DOHH2 (cell line): ENCODE data around the gene TSC2.
A peak's percentile ranks its signal among the peaks of the same experiment; 100 is the strongest.

Experiments
- H3F3A ChIP-seq: fragments of 200-600 bp; sonication (generic), shearing (Covaris generic); 2 replicates; pipeline ENCODE4 v1.6.0; 2016; ENCODE audit warnings: antibody characterized with exemption, mild to moderate bottlenecking; ENCODE audit not compliant: control insufficient read depth, insufficient read depth
- H3K27ac ChIP-seq: fragments of 200-600 bp; sonication (generic); 2 replicates; pipeline ENCODE4 v1.5.1; 2014; ENCODE audit warnings: low read depth, mild to moderate bottlenecking, low read length, moderate library complexity
- H3K27me3 ChIP-seq: fragments of 200-600 bp; sonication (generic); 2 replicates; pipeline ENCODE4 v1.6.1; 2014; ENCODE audit warnings: mild to moderate bottlenecking, low read length, mixed read lengths; ENCODE audit not compliant: control insufficient read depth
- H3K36me3 ChIP-seq: fragments of 200-600 bp; sonication (generic); 2 replicates; pipeline ENCODE4 v1.6.1; 2014; ENCODE audit warnings: mild to moderate bottlenecking, low read length, moderate library complexity, mixed read lengths; ENCODE audit not compliant: control insufficient read depth
- H3K4me1 ChIP-seq: fragments of 200-600 bp; sonication (generic); 2 replicates; pipeline ENCODE4 v1.6.1; 2014; ENCODE audit warnings: mild to moderate bottlenecking, low read length, mixed read lengths; ENCODE audit not compliant: control insufficient read depth
- H3K4me2 ChIP-seq: fragments of 200-600 bp; sonication (generic); 2 replicates; pipeline ENCODE4 v1.6.0; 2014; ENCODE audit warnings: mild to moderate bottlenecking, low read length, moderate library complexity
- H3K4me3 ChIP-seq: fragments of 200-600 bp; sonication (generic); 2 replicates; pipeline ENCODE4 v1.5.1; 2014; ENCODE audit warnings: mild to moderate bottlenecking, low read length, mixed read lengths
- H3K79me2 ChIP-seq: fragments of 200-600 bp; sonication (generic); 2 replicates; pipeline ENCODE4 v1.6.1; 2014; ENCODE audit warnings: mild to moderate bottlenecking, low read length, mixed read lengths; ENCODE audit not compliant: control insufficient read depth
- H3K9me2 ChIP-seq: fragments of 200-600 bp; sonication (generic); replicated peaks from 2 replicates; pipeline ENCODE4 v1.6.1; 2014; ENCODE audit warnings: mild to moderate bottlenecking, low read length, mixed read lengths; ENCODE audit not compliant: control insufficient read depth
- H3K9me3 ChIP-seq: fragments of 200-600 bp; sonication (generic); 2 replicates; pipeline ENCODE4 v1.6.1; 2014; ENCODE audit warnings: antibody characterized with exemption, low read length, mixed read lengths; ENCODE audit not compliant: control insufficient read depth, insufficient read depth
- H4K20me1 ChIP-seq: fragments of 200-600 bp; sonication (generic); 2 replicates; pipeline ENCODE4 v1.6.0; 2014; ENCODE audit warnings: low read depth, mild to moderate bottlenecking, antibody characterized with exemption, low read length, moderate library complexity; ENCODE audit not compliant: control insufficient read depth, insufficient read depth
- CTCF ChIP-seq: fragments of 200-600 bp; sonication (generic); IDR thresholded peaks from one replicate; pipeline ENCODE4 v1.5.1; 2014; ENCODE audit warnings: antibody characterized with exemption, mild to moderate bottlenecking, low read depth, low read length; ENCODE audit not compliant: poor library complexity, severe bottlenecking
- EZH2phosphoT487 ChIP-seq: fragments of 200-600 bp; sonication (generic); IDR thresholded peaks from 2 replicates; pipeline ENCODE4 v1.6.1; 2017; ENCODE audit warnings: borderline replicate concordance, mild to moderate bottlenecking, antibody characterized with exemption, low read length, moderate library complexity, mixed read lengths

The TSC2 gene

GRCh38 chr16:2047330-2048115, at the start of gene TSC2, which contains the start of gene NTHL1:
TSS of gene TSC2 (plus strand) at chr16:2047985. CDS start at chr16:2048616, 631 bp downstream.
TSS of gene NTHL1 (minus strand) at chr16:2047834. CDS start at chr16:2047823, 11 bp downstream.
- H3K4me2 ChIP-seq: peak within 1 kb of the TSS; percentile 100
- TF ChIP-seq EZH2phosphoT487 (no peak), CTCF (no peak)
- H3K9me3 ChIP-seq: no peaks in the 10 kb centered on the region
- no peaks in the 10 kb centered on the region for H3K9me2 ChIP-seq
- no peaks in the 10 kb centered on the region for H4K20me1 ChIP-seq
- H3K36me3 ChIP-seq: peaks cover 15% of the 10 kb centered on the region
- H3K27ac ChIP-seq: no peak within 1 kb of the TSS
- H3F3A ChIP-seq: no peaks in the 10 kb centered on the region
- H3K27me3 ChIP-seq: no peaks in the 10 kb centered on the region
- H3K79me2 ChIP-seq: peaks cover 28% of the 10 kb centered on the region
- H3K4me3 ChIP-seq: peak within 1 kb of the TSS; percentile 96
- H3K4me1 ChIP-seq: peaks cover 30% of the 10 kb centered on the region

- no peak overlapping the region for H3K4me2 ChIP-seq
- no peak for TF ChIP-seq CTCF
- TF ChIP-seq EZH2phosphoT487: no peak
- H3F3A ChIP-seq: peaks cover 24% of the 10 kb centered on the region
- H3K27ac ChIP-seq: no peak overlapping the region
- no peaks in the 10 kb centered on the region for H3K9me2 ChIP-seq
- peaks cover 75% of the 10 kb centered on the region for H3K36me3 ChIP-seq
- peaks cover 20% of the 10 kb centered on the region for H3K79me2 ChIP-seq
- H4K20me1 ChIP-seq: peaks cover 7% of the 10 kb centered on the region
- H3K4me1 ChIP-seq: peaks cover 10% of the 10 kb centered on the region
- no peaks in the 10 kb centered on the region for H3K9me3 ChIP-seq
- H3K4me3 ChIP-seq: no peak overlapping the region
- no peaks in the 10 kb centered on the region for H3K27me3 ChIP-seq
These were observed 49.4 kb upstream of the TSC2 start for GRCh38 chr16:1998360-1998835.

- Histone ChIP-seq H3K4me2 (no peak overlapping the region), H3K27ac (no peak overlapping the region), H3F3A (peaks cover 17% of the 10 kb centered on the region), H3K27me3 (no peaks in the 10 kb centered on the region), H4K20me1 (peaks cover 10% of the 10 kb centered on the region), H3K4me3 (no peak overlapping the region), H3K79me2 (peaks cover 27% of the 10 kb centered on the region), H3K36me3 (peaks cover 80% of the 10 kb centered on the region), H3K9me2 (no peaks in the 10 kb centered on the region), H3K4me1 (peaks cover 6% of the 10 kb centered on the region), H3K9me3 (no peaks in the 10 kb centered on the region)
- no peak for TF ChIP-seq CTCF
- TF ChIP-seq EZH2phosphoT487: no peak
These were observed 48.7 kb upstream of the TSC2 start for GRCh38 chr16:1998852-1999801.
